ENCODE data around the gene SCFD1.
A peak's percentile ranks its signal among the peaks of the same experiment; 100 is the strongest.

Gene SCFD1

DNA sequence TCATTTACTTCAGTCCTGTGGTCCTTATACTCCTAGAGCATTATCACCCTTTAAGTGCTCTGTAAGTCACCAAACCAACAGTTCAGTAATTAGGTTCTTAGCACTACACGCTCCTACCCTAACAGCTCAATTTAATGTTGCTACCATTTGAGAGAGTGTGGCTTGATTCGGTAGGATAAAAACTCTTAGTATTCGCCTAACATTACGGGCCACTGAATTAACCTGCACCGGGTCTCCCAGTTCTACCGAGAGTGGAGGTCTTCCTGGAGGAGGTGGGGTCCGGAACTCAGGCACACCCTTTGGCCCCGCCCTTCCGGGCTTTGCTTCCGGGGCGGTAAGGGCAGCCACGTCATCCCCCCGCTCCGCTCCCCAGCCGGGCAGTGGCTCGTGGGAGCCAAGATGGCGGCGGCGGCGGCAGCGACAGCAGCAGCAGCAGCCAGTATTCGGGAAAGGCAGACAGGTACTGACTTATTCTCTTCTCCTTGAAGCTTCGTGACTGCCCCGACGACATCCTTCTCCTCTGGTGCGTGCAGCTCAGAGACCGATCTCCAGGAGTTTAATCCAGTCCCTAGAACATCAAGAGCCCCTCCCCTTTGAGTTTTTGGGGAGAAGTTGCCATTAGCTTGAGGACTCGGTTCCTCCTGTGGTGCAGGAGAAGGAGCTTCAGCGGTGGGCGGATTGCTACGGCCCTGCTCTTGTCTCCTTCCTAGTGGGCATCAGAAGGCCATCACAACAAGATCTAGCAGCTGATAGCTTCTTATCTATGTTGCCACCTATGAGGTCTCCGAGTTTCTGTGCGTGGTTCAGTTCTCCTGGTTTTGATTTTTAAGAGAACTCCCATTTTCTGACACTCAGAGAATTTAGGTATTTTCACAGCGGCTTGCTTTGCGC is at the start of gene SCFD1:
TSS of gene SCFD1 (plus strand) at position 380 of the 891 bp plus-strand sequence. CDS start at position 400, 20 bp downstream.
- H2AFZ ChIP-seq (ENCODE audit: low read depth, low read length) = peak within 1 kb of the TSS; percentile 88
- peak within 1 kb of the TSS; percentile 84 for H3K27ac ChIP-seq (ENCODE audit: low read length)
- peaks cover 2% of the 10 kb centered on the region; the same call in 1 of the 2 replicates for H3K36me3 ChIP-seq (ENCODE audit: insufficient read depth, low read length)
- H3K4me1 ChIP-seq (ENCODE audit: insufficient read depth, low read length) = peaks cover 41% of the 10 kb centered on the region
- peak within 1 kb of the TSS; percentile 77 to 88 for H3K4me3 ChIP-seq (ENCODE audit: low read depth in 1 of 2, low read length in 2 of 2)
- no peaks in the 10 kb centered on the region for H3K27me3 ChIP-seq (ENCODE audit: insufficient read depth, low read length, poor library complexity)
- ATAC-seq (ENCODE audit: insufficient read depth, low read depth) (peak; percentile 98), DNase-seq (peak; percentile 96)
- H3K79me2 ChIP-seq (ENCODE audit: insufficient read depth, low read length) = peaks cover 49% of the 10 kb centered on the region
- H3K9me3 ChIP-seq (ENCODE audit: insufficient read depth, low read length, severe bottlenecking) = no peaks in the 10 kb centered on the region
- no peak for TF ChIP-seq EZH2 (IDR thresholded peaks at IDR 0.05; ENCODE audit: borderline replicate concordance, low read depth, low read length, severe bottlenecking)
- TF ChIP-seq CTCF (IDR thresholded peaks at IDR 0.05; ENCODE audit: borderline replicate concordance, extremely low read depth, low read length, poor library complexity, severe bottlenecking) = no peak
- H3K4me2 ChIP-seq (ENCODE audit: insufficient read depth, low read length) = peak within 1 kb of the TSS; percentile 85
- peak within 1 kb of the TSS; percentile 73 for H3K9ac ChIP-seq (ENCODE audit: low read depth, low read length)
- H4K20me1 ChIP-seq (ENCODE audit: insufficient read depth, low read length) = peaks cover 6% of the 10 kb centered on the region; the same call in 1 of the 2 replicates

GRCh38 chr14:30572771-30573170 is 49.3 kb upstream of the SCFD1 start:
- H3K9me3 ChIP-seq (ENCODE audit: insufficient read depth, low read length, severe bottlenecking) = no peaks in the 10 kb centered on the region
- no peak overlapping the region for H3K4me2 ChIP-seq (ENCODE audit: insufficient read depth, low read length)
- H3K27ac ChIP-seq (ENCODE audit: low read length) = no peak overlapping the region
- H3K36me3 ChIP-seq (ENCODE audit: insufficient read depth, low read length) = peaks cover 7% of the 10 kb centered on the region
- no peak for ATAC-seq (ENCODE audit: insufficient read depth, low read depth)
- H3K9ac ChIP-seq (ENCODE audit: low read depth, low read length) = no peak overlapping the region
- H3K4me3 ChIP-seq (ENCODE audit: low read depth in 1 of 2, low read length in 2 of 2) = no peak overlapping the region
- H3K79me2 ChIP-seq (ENCODE audit: insufficient read depth, low read length) = peaks cover 100% of the 10 kb centered on the region
- TF ChIP-seq CTCF (IDR thresholded peaks at IDR 0.05; ENCODE audit: borderline replicate concordance, extremely low read depth, low read length, poor library complexity, severe bottlenecking) (no peak), EZH2 (IDR thresholded peaks at IDR 0.05; ENCODE audit: borderline replicate concordance, low read depth, low read length, severe bottlenecking) (no peak)
- peaks cover 80% of the 10 kb centered on the region for H4K20me1 ChIP-seq (ENCODE audit: insufficient read depth, low read length)
- H2AFZ ChIP-seq (ENCODE audit: low read depth, low read length) = no peak overlapping the region
- H3K27me3 ChIP-seq (ENCODE audit: insufficient read depth, low read length, poor library complexity) = no peaks in the 10 kb centered on the region
- no peak for DNase-seq
- peaks cover 10% of the 10 kb centered on the region for H3K4me1 ChIP-seq (ENCODE audit: insufficient read depth, low read length)

DNA sequence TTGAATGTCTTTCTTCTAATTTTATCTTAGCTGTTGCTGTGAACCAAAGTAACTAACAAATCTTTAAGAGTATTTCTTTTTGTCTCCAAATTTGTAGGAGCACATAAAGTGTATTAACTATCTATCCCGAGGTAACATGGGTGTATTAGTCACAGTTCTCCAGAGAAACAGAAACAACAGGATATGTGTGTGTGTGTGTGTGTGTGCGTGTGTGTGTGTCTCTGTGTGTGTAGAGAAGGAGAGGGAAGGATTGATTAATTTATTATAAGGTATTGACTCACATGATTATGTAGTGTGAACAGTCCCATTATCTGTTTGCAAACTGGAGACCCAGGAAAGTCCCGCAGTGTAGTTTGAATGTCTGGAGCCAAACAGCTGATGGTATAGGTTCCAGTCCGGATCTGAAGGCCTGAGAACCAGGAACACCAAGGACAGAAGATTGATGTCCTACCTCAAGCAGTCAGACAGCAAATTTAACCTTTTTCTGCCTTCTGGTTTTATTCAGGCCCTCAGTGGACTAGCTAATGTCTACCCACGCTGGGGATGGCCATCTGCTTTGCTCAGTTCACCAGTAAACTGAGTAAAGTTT is 48.8 kb upstream of the SCFD1 start:
- peaks cover 79% of the 10 kb centered on the region for H4K20me1 ChIP-seq (ENCODE audit: insufficient read depth, low read length)
- no peak overlapping the region for H2AFZ ChIP-seq (ENCODE audit: low read depth, low read length)
- H3K9ac ChIP-seq (ENCODE audit: low read depth, low read length) = no peak overlapping the region
- no peak for TF ChIP-seq EZH2 (IDR thresholded peaks at IDR 0.05; ENCODE audit: borderline replicate concordance, low read depth, low read length, severe bottlenecking)
- TF ChIP-seq CTCF (IDR thresholded peaks at IDR 0.05; ENCODE audit: borderline replicate concordance, extremely low read depth, low read length, poor library complexity, severe bottlenecking) = no peak
- H3K27me3 ChIP-seq (ENCODE audit: insufficient read depth, low read length, poor library complexity) = no peaks in the 10 kb centered on the region
- no peak overlapping the region for H3K27ac ChIP-seq (ENCODE audit: low read length)
- H3K9me3 ChIP-seq (ENCODE audit: insufficient read depth, low read length, severe bottlenecking) = no peaks in the 10 kb centered on the region
- no peak overlapping the region for H3K4me3 ChIP-seq (ENCODE audit: low read depth in 1 of 2, low read length in 2 of 2)
- H3K4me1 ChIP-seq (ENCODE audit: insufficient read depth, low read length) = peaks cover 5% of the 10 kb centered on the region; the same call in 1 of the 2 replicates
- H3K79me2 ChIP-seq (ENCODE audit: insufficient read depth, low read length) = peaks cover 100% of the 10 kb centered on the region
- H3K4me2 ChIP-seq (ENCODE audit: insufficient read depth, low read length) = no peak overlapping the region
- peaks cover 7% of the 10 kb centered on the region for H3K36me3 ChIP-seq (ENCODE audit: insufficient read depth, low read length)
- no peak for ATAC-seq (ENCODE audit: insufficient read depth, low read depth)
- DNase-seq = no peak

All from DND-41 (cell line).